MM.1S (cell line): ENCODE measurements around the gene SIL1.

Experiments used
- DNase-seq: peaks from one replicate; pipeline ENCODE4 v3.0.0-alpha.2; 2015
- H2AFZ ChIP-seq: fragments of 300-600 bp; sonication (generic); 2 replicates; pipeline ENCODE4 v1.6.0; 2016; ENCODE audit warnings: antibody characterized with exemption, low read length
- H3F3A ChIP-seq: fragments of 300-600 bp; sonication (generic); 2 replicates; pipeline ENCODE4 v1.6.1; 2016; ENCODE audit warnings: mild to moderate bottlenecking, antibody characterized with exemption, low read length, moderate library complexity, mixed read lengths; ENCODE audit not compliant: insufficient read depth
- H3K27ac ChIP-seq: fragments of 300-600 bp; sonication (generic); 2 replicates; pipeline ENCODE4 v1.5.1; 2016; ENCODE audit warnings: mild to moderate bottlenecking, low read length
- H3K27me3 ChIP-seq: fragments of 300-600 bp; sonication (generic); replicated peaks from 2 replicates; pipeline ENCODE4 v1.6.0; 2016; ENCODE audit warnings: low read length; ENCODE audit not compliant: insufficient read depth
- H3K36me3 ChIP-seq: fragments of 300-600 bp; sonication (generic); replicated peaks from 2 replicates; pipeline ENCODE4 v1.6.1; 2016; ENCODE audit warnings: mild to moderate bottlenecking, low read length, mixed read lengths; ENCODE audit not compliant: insufficient read depth
- H3K4me1 ChIP-seq: fragments of 300-600 bp; sonication (generic); 2 replicates; pipeline ENCODE4 v1.6.1; 2016; ENCODE audit warnings: low read length, mixed read lengths
- H3K4me2 ChIP-seq: fragments of 300-600 bp; sonication (generic); 2 replicates; pipeline ENCODE4 v1.6.0; 2016; ENCODE audit warnings: low read depth, low read length
- H3K4me3 ChIP-seq: fragments of 300-600 bp; sonication (generic); 2 replicates; pipeline ENCODE4 v1.5.1; 2016; ENCODE audit warnings: low read length, mixed read lengths
- H3K79me2 ChIP-seq: fragments of 300-600 bp; sonication (generic); 2 replicates; pipeline ENCODE4 v1.6.1; 2016; ENCODE audit warnings: mixed run types, low read length, mixed read lengths
- H3K9ac ChIP-seq: fragments of 300-600 bp; sonication (generic); 2 replicates; pipeline ENCODE4 v1.6.1; 2016; ENCODE audit warnings: low read length, mixed read lengths
- H3K9me2 ChIP-seq: fragments of 300-600 bp; sonication (generic); replicated peaks from 2 replicates; pipeline ENCODE4 v1.6.1; 2016; ENCODE audit warnings: mild to moderate bottlenecking, low read length, mixed read lengths; ENCODE audit not compliant: insufficient read depth
- H3K9me3 ChIP-seq: fragments of 300-600 bp; sonication (generic); replicated peaks from 2 replicates; pipeline ENCODE4 v1.6.1; 2016; ENCODE audit warnings: mild to moderate bottlenecking, low read length, mixed read lengths; ENCODE audit not compliant: insufficient read depth
- H4K20me1 ChIP-seq: fragments of 300-600 bp; sonication (generic); 2 replicates; pipeline ENCODE4 v1.6.1; 2016; ENCODE audit warnings: mild to moderate bottlenecking, low read length, moderate library complexity, mixed read lengths; ENCODE audit not compliant: insufficient read depth
- EZH2 ChIP-seq: fragments of 300-600 bp; sonication (generic); optimal IDR thresholded peaks from 2 replicates; pipeline ENCODE3; 2017; ENCODE audit warnings: low read depth, mild to moderate bottlenecking, antibody characterized with exemption, low read length, mixed read lengths
- EZH2phosphoT487 ChIP-seq: fragments of 300-600 bp; sonication (generic); IDR thresholded peaks from 2 replicates; pipeline ENCODE4 v1.6.1; 2018; ENCODE audit warnings: antibody characterized with exemption, low read length
- TF ChIP-seq, protein P1 (sequence below): fragments of 300-600 bp; sonication (generic); IDR thresholded peaks from 2 replicates; pipeline ENCODE4 v1.5.1; 2016; ENCODE audit warnings: antibody characterized with exemption, low read length, mixed read lengths

The SIL1 gene

DNA sequence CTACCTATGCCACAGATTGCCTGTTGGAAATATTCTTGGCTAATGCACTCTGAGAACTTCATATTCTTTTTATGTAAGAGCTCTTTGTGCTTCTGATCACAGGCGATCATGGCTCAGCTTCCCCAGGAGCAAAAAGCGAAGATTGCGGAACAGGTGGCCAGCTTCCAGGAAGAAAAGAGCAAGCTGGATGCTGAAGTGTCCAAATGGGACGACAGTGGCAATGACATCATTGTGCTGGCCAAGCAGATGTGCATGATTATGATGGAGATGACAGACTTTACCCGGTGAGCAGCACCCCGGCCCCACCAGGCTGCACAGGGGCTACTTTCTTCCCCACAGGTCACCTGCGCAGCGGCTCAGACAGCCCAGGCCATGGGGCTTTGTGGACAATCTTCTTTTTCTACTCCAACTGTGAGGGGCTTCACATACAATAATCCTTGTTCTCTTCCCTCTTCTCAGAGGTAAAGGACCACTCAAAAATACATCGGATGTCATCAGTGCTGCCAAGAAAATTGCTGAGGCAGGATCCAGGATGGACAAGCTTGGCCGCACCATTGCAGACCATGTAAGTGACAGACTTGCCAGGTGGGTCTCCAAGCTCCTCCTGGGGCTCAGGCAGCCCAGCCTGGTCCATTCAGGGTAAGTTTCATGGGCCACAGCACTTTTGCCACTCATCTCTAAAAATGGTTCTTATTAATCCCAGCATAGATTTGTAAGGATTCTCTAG lies 267.6 kb downstream of the SIL1 start:
- H3K4me3 ChIP-seq: no peak overlapping the region
- no peak overlapping the region for H3K9ac ChIP-seq
- no peak overlapping the region for H3K4me2 ChIP-seq
- no peak overlapping the region for H3K27ac ChIP-seq
- H3K9me3 ChIP-seq: no peaks in the 10 kb centered on the region
- no peak overlapping the region for H2AFZ ChIP-seq
- H3K4me1 ChIP-seq: no peaks in the 10 kb centered on the region
- no peaks in the 10 kb centered on the region for H4K20me1 ChIP-seq
- no peaks in the 10 kb centered on the region for H3K27me3 ChIP-seq
- DNase-seq: no peak
- no peaks in the 10 kb centered on the region; the same call in none of the 2 replicates for H3K36me3 ChIP-seq
- no peaks in the 10 kb centered on the region for H3F3A ChIP-seq
- no peaks in the 10 kb centered on the region for H3K9me2 ChIP-seq
- H3K79me2 ChIP-seq: no peaks in the 10 kb centered on the region
- TF ChIP-seq EZH2phosphoT487: no peak
- no peak for TF ChIP-seq EZH2
- TF ChIP-seq, protein P1, sequence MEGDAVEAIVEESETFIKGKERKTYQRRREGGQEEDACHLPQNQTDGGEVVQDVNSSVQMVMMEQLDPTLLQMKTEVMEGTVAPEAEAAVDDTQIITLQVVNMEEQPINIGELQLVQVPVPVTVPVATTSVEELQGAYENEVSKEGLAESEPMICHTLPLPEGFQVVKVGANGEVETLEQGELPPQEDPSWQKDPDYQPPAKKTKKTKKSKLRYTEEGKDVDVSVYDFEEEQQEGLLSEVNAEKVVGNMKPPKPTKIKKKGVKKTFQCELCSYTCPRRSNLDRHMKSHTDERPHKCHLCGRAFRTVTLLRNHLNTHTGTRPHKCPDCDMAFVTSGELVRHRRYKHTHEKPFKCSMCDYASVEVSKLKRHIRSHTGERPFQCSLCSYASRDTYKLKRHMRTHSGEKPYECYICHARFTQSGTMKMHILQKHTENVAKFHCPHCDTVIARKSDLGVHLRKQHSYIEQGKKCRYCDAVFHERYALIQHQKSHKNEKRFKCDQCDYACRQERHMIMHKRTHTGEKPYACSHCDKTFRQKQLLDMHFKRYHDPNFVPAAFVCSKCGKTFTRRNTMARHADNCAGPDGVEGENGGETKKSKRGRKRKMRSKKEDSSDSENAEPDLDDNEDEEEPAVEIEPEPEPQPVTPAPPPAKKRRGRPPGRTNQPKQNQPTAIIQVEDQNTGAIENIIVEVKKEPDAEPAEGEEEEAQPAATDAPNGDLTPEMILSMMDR: no peak

DNA sequence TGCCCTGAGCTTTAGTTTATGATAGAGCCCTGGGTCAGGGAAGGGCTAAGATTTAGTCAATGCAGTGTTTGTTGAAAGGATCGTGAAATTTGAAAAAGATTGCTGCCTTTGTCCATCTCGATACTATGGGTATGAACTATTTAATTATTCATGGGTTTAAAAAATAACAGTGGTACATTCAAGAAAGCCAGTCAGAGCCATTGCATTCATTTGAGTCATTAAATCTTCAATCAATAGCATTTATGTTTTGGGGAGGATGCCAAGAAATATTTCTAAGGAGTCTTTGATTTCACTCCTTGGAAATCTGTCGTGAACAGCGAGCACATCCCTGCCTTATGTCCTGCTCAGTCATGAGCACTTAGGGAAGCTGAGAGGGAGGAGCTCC lies 268.6 kb downstream of the SIL1 start:
- Histone ChIP-seq H3K36me3 (no peaks in the 10 kb centered on the region; the same call in none of the 2 replicates), H3K4me1 (no peaks in the 10 kb centered on the region), H4K20me1 (no peaks in the 10 kb centered on the region), H3F3A (no peaks in the 10 kb centered on the region), H3K9me2 (no peaks in the 10 kb centered on the region), H3K9me3 (no peaks in the 10 kb centered on the region), H3K4me3 (no peak overlapping the region), H2AFZ (no peak overlapping the region), H3K27me3 (no peaks in the 10 kb centered on the region), H3K4me2 (no peak overlapping the region), H3K79me2 (no peaks in the 10 kb centered on the region), H3K9ac (no peak overlapping the region), H3K27ac (no peak overlapping the region)
- DNase-seq: no peak
- no peak for TF ChIP-seq EZH2phosphoT487
- TF ChIP-seq EZH2: no peak
- TF ChIP-seq, protein P1: no peak

DNA sequence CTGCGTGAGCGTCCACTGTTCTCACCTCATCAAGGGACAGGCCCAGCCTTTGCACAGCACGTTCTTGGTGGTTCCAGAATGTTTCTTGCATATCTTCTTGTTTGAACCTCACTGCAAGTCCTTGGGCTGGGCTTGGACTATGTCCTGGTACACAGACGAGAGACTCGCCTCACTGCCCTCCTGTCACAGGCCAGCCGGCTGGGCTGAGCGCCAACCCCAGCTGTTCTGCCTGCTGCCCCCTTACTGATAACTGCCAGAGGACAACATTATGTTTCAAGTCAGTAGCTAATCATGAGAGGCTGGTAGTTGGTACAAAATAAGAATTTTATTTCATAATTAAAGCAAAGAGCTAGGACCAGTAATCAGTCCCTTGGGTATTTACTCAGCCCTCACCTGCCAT lies 270.2 kb downstream of the SIL1 start:
- H3K27ac ChIP-seq: no peak overlapping the region
- H3K4me1 ChIP-seq: no peaks in the 10 kb centered on the region
- H2AFZ ChIP-seq: no peak overlapping the region
- H3F3A ChIP-seq: no peaks in the 10 kb centered on the region
- no peaks in the 10 kb centered on the region for H3K9me2 ChIP-seq
- H3K36me3 ChIP-seq: no peaks in the 10 kb centered on the region; the same call in 1 of the 2 replicates
- no peak for DNase-seq
- H3K79me2 ChIP-seq: no peaks in the 10 kb centered on the region
- H3K4me2 ChIP-seq: no peak overlapping the region
- no peak overlapping the region for H3K4me3 ChIP-seq
- no peak for TF ChIP-seq EZH2
- TF ChIP-seq, protein P1: no peak
- TF ChIP-seq EZH2phosphoT487: no peak
- no peaks in the 10 kb centered on the region for H3K9me3 ChIP-seq
- H3K27me3 ChIP-seq: no peaks in the 10 kb centered on the region
- no peak overlapping the region for H3K9ac ChIP-seq
- H4K20me1 ChIP-seq: no peaks in the 10 kb centered on the region
